HepG2 (cell line): ENCODE results near the gene ELFN1. TPM values are rescaled to one million over a fixed set of nuclear protein-coding genes. Genes with fewer than 3 reads are reported as not detected.

ENCODE experiments used
- AHR ChIP-seq: IDR thresholded peaks from 2 replicates; pipeline ENCODE4 v1.6.1; 2018; ENCODE audit warnings: missing genetic modification reagents, missing compliant biosample characterization
- MEIS2 ChIP-seq: sonication (generic); formaldehyde crosslinking; IDR thresholded peaks from 2 replicates; pipeline ENCODE4 v1.9.0; 2021; ENCODE audit warnings: mild to moderate bottlenecking, missing genetic modification reagents
- XBP1 ChIP-seq: sonication (generic); formaldehyde crosslinking; IDR thresholded peaks from 2 replicates; pipeline ENCODE4 v1.5.0; 2020; ENCODE audit warnings: missing genetic modification reagents
- ZNF468 ChIP-seq: sonication (generic); formaldehyde crosslinking; IDR thresholded peaks from 2 replicates; pipeline ENCODE4 v1.8.0; 2022; ENCODE audit warnings: mild to moderate bottlenecking, moderate library complexity, missing genetic modification reagents
- ZNF510 ChIP-seq: sonication (generic); formaldehyde crosslinking; IDR thresholded peaks from 2 replicates; pipeline ENCODE4 v1.4.0; 2020; ENCODE audit warnings: low read depth, mild to moderate bottlenecking, missing genetic modification reagents
- ZNF556 ChIP-seq: sonication (generic); formaldehyde crosslinking; IDR thresholded peaks from 2 replicates; pipeline ENCODE4 v1.4.0; 2020; ENCODE audit warnings: mild to moderate bottlenecking, missing genetic modification reagents, borderline replicate concordance
- ZNF790 ChIP-seq: sonication (generic); formaldehyde crosslinking; IDR thresholded peaks from 2 replicates; pipeline ENCODE4 v1.8.0; 2022; ENCODE audit warnings: missing genetic modification reagents, mild to moderate bottlenecking, borderline replicate concordance
- ZSCAN29 ChIP-seq: sonication (generic); formaldehyde crosslinking; conservative IDR thresholded peaks from 2 replicates; pipeline ENCODE4 v1.4.0; 2020; ENCODE audit warnings: mild to moderate bottlenecking, missing genetic modification reagents
- polyA plus RNA-seq, 8 experiments: library from polyadenylated mRNA; depleted of rRNA in 3 of 8; stranded (reverse) in 7 of 8; unstranded in 1 of 8; fragments of >200 nt; fragmentation: Illumina TruSeq in 4 of 8; extraction: Trizol in 4 of 8; gene quantifications; 2 replicates each; pipeline versions ENCODE4 v1.2.1 to v1.2.3, GENCODE V29; 2011 to 2016; ENCODE audit warnings: low read depth in 4 of 8, missing spikeins in 1 of 8, mixed read lengths in 1 of 8; ENCODE audit not compliant: insufficient read depth in 1 of 8
- total RNA-seq, 5 experiments: library from RNA; depleted of rRNA; stranded (reverse); fragments of >200 nt; fragmentation: Illumina TruSeq; extraction: Trizol; gene quantifications; 2 replicates each; pipeline ENCODE4 v1.2.3, GENCODE V29; 2016; ENCODE audit warnings: low read depth in 1 of 5
- TF ChIP-seq, protein P1 (sequence below): IDR thresholded peaks from 2 replicates; pipeline ENCODE4 v1.6.1; 2016; ENCODE audit warnings: low read depth, missing genetic modification reagents, missing compliant biosample characterization
- TF ChIP-seq, protein P2 (sequence below): sonication (generic); formaldehyde crosslinking; IDR thresholded peaks from 2 replicates; pipeline ENCODE4 v1.4.0; 2020; ENCODE audit warnings: missing genetic modification reagents, borderline replicate concordance
- TF ChIP-seq, protein P3 (sequence below): sonication (generic); formaldehyde crosslinking; IDR thresholded peaks from 2 replicates; pipeline ENCODE4 v1.4.0; 2020; ENCODE audit warnings: missing genetic modification reagents, borderline replicate concordance

Gene ELFN1
- total and polyA plus RNA-seq, 2 of the 13 experiments (the other 11 are each of a cell fraction or from before 2014, with no cell fraction given), result 0.13 to 0.18 TPM

DNA sequence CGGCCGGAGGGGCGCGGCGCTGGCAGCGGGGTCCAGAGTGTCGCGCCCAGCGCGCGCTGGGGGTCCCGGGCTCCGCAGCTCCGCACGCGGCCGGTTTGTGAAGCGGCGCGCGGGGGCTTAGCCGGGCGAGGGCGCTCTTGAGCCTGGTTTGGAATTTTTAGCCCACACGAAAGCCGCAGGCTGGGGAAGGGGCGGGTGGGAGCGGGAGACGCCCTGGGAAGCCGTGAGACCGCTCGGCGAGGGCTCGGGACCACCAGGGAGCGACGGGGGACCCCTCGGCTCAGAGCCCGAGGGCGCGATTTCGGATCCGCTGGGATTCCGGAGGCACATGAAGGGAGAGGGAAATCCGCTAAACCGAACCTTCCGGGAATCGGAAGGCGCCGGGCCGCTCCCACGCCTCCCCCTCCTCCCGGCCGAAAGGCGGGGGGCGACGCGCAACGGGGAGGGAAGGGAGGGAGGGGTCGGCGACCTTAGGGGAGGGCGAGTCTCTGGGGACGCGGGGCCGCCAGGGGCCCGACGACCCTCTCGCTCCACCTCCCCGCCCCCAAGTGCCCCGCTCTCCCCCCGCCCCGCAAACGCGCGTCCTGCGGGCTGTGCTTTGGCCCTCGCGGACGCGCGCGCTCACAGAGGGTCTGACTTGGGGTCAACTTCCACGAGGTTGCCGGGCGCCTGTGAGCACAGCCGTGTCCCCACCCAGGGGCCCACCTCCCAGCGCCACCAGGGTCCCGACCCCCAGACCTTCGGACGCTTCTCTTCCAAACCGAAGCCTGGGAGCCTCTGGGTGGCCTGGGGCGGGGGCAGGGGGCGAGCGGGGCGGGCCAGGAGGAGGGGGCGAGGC, 5.1 kb upstream of the ELFN1 start (continued):
- no peak for TF ChIP-seq MEIS2
- no peak for TF ChIP-seq ZSCAN29 (CRISPR knock-in tag)
- no peak for TF ChIP-seq ZNF468 (CRISPR knock-in tag)
- TF ChIP-seq, protein P1, sequence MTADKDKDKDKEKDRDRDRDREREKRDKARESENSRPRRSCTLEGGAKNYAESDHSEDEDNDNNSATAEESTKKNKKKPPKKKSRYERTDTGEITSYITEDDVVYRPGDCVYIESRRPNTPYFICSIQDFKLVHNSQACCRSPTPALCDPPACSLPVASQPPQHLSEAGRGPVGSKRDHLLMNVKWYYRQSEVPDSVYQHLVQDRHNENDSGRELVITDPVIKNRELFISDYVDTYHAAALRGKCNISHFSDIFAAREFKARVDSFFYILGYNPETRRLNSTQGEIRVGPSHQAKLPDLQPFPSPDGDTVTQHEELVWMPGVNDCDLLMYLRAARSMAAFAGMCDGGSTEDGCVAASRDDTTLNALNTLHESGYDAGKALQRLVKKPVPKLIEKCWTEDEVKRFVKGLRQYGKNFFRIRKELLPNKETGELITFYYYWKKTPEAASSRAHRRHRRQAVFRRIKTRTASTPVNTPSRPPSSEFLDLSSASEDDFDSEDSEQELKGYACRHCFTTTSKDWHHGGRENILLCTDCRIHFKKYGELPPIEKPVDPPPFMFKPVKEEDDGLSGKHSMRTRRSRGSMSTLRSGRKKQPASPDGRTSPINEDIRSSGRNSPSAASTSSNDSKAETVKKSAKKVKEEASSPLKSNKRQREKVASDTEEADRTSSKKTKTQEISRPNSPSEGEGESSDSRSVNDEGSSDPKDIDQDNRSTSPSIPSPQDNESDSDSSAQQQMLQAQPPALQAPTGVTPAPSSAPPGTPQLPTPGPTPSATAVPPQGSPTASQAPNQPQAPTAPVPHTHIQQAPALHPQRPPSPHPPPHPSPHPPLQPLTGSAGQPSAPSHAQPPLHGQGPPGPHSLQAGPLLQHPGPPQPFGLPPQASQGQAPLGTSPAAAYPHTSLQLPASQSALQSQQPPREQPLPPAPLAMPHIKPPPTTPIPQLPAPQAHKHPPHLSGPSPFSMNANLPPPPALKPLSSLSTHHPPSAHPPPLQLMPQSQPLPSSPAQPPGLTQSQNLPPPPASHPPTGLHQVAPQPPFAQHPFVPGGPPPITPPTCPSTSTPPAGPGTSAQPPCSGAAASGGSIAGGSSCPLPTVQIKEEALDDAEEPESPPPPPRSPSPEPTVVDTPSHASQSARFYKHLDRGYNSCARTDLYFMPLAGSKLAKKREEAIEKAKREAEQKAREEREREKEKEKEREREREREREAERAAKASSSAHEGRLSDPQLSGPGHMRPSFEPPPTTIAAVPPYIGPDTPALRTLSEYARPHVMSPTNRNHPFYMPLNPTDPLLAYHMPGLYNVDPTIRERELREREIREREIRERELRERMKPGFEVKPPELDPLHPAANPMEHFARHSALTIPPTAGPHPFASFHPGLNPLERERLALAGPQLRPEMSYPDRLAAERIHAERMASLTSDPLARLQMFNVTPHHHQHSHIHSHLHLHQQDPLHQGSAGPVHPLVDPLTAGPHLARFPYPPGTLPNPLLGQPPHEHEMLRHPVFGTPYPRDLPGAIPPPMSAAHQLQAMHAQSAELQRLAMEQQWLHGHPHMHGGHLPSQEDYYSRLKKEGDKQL (CRISPR knock-in tag), result no peak
- TF ChIP-seq ZNF510 (CRISPR knock-in tag), result no peak
- TF ChIP-seq, protein P2, sequence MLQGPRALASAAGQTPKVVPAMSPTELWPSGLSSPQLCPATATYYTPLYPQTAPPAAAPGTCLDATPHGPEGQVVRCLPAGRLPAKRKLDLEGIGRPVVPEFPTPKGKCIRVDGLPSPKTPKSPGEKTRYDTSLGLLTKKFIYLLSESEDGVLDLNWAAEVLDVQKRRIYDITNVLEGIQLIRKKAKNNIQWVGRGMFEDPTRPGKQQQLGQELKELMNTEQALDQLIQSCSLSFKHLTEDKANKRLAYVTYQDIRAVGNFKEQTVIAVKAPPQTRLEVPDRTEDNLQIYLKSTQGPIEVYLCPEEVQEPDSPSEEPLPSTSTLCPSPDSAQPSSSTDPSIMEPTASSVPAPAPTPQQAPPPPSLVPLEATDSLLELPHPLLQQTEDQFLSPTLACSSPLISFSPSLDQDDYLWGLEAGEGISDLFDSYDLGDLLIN, result no peak
- TF ChIP-seq XBP1, result no peak
- TF ChIP-seq ZNF556, result no peak
- TF ChIP-seq, protein P3, sequence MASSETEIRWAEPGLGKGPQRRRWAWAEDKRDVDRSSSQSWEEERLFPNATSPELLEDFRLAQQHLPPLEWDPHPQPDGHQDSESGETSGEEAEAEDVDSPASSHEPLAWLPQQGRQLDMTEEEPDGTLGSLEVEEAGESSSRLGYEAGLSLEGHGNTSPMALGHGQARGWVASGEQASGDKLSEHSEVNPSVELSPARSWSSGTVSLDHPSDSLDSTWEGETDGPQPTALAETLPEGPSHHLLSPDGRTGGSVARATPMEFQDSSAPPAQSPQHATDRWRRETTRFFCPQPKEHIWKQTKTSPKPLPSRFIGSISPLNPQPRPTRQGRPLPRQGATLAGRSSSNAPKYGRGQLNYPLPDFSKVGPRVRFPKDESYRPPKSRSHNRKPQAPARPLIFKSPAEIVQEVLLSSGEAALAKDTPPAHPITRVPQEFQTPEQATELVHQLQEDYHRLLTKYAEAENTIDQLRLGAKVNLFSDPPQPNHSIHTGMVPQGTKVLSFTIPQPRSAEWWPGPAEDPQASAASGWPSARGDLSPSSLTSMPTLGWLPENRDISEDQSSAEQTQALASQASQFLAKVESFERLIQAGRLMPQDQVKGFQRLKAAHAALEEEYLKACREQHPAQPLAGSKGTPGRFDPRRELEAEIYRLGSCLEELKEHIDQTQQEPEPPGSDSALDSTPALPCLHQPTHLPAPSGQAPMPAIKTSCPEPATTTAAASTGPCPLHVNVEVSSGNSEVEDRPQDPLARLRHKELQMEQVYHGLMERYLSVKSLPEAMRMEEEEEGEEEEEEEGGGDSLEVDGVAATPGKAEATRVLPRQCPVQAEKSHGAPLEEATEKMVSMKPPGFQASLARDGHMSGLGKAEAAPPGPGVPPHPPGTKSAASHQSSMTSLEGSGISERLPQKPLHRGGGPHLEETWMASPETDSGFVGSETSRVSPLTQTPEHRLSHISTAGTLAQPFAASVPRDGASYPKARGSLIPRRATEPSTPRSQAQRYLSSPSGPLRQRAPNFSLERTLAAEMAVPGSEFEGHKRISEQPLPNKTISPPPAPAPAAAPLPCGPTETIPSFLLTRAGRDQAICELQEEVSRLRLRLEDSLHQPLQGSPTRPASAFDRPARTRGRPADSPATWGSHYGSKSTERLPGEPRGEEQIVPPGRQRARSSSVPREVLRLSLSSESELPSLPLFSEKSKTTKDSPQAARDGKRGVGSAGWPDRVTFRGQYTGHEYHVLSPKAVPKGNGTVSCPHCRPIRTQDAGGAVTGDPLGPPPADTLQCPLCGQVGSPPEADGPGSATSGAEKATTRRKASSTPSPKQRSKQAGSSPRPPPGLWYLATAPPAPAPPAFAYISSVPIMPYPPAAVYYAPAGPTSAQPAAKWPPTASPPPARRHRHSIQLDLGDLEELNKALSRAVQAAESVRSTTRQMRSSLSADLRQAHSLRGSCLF, result no peak
- TF ChIP-seq ZNF790, result no peak
- no peak for TF ChIP-seq AHR (CRISPR knock-in tag)
